ENCODE results near the gene DAPK2. TPM values are rescaled to one million over a fixed set of nuclear protein-coding genes. Genes with fewer than 3 reads are reported as not detected.

Gene DAPK2
- total RNA-seq, 2 donors from 2014 or later = 6.1 to 10.6 TPM

GRCh38 chr15:64048781-64049460 is 2.6 kb upstream of the DAPK2 start:
- no peaks in the 10 kb centered on the region for H3K9me3 ChIP-seq
- ATAC-seq (ENCODE audit: insufficient number of reproducible peaks, low FRiP score, low read depth) (no peak), DNase-seq (ENCODE audit: low spot score) (no peak)
- no peak for TF ChIP-seq CTCF (IDR thresholded peaks at IDR 0.05)
- H3K27ac ChIP-seq = no peak overlapping the region
- peaks cover 5 to 12% of the 10 kb centered on the region in 2 donors for H3K4me1 ChIP-seq (ENCODE audit: control insufficient read depth in 1 of 2, low read depth in 2 of 2)
- H3K4me3 ChIP-seq = no peak overlapping the region
- no peaks in the 10 kb centered on the region for H3K27me3 ChIP-seq (replicated peaks; ENCODE audit: insufficient read depth)
- H3K36me3 ChIP-seq = no peaks in the 10 kb centered on the region

- H3K27ac ChIP-seq = no peak overlapping the region
- ATAC-seq (ENCODE audit: insufficient number of reproducible peaks, low FRiP score, low read depth) (no peak), DNase-seq (ENCODE audit: low spot score) (no peak)
- no peaks in the 10 kb centered on the region for H3K27me3 ChIP-seq (replicated peaks; ENCODE audit: insufficient read depth)
- peak overlapping the region; percentile 72 for H3K4me3 ChIP-seq
- no peak for TF ChIP-seq CTCF (IDR thresholded peaks at IDR 0.05)
- no peaks in the 10 kb centered on the region for H3K9me3 ChIP-seq
- H3K36me3 ChIP-seq = no peaks in the 10 kb centered on the region
- H3K4me1 ChIP-seq (ENCODE audit: control insufficient read depth in 1 of 2, low read depth in 2 of 2) = peaks cover 5 to 12% of the 10 kb centered on the region in 2 donors
These were observed 388 bp downstream of the DAPK2 start for GRCh38 chr15:64045774-64046420.

GRCh38 chr15:64045101-64045435 is 1.2 kb downstream of the DAPK2 start:
- Histone ChIP-seq H3K27ac (no peak overlapping the region), H3K27me3 (replicated peaks; ENCODE audit: insufficient read depth) (no peaks in the 10 kb centered on the region), H3K36me3 (no peaks in the 10 kb centered on the region), H3K4me1 (ENCODE audit: control insufficient read depth in 1 of 2, low read depth in 2 of 2) (peaks cover 5 to 12% of the 10 kb centered on the region in 2 donors), H3K4me3 (no peak overlapping the region), H3K9me3 (no peaks in the 10 kb centered on the region)
- no peak for DNase-seq (ENCODE audit: low spot score)
- no peak for TF ChIP-seq CTCF (IDR thresholded peaks at IDR 0.05)
- ATAC-seq (ENCODE audit: insufficient number of reproducible peaks, low FRiP score, low read depth) = no peak

GRCh38 chr15:64044300-64045100 is 1.8 kb downstream of the DAPK2 start:
- no peaks in the 10 kb centered on the region for H3K36me3 ChIP-seq
- no peak overlapping the region for H3K27ac ChIP-seq
- no peaks in the 10 kb centered on the region for H3K27me3 ChIP-seq (replicated peaks; ENCODE audit: insufficient read depth)
- no peaks in the 10 kb centered on the region for H3K9me3 ChIP-seq
- peaks cover 5 to 12% of the 10 kb centered on the region in 2 donors for H3K4me1 ChIP-seq (ENCODE audit: control insufficient read depth in 1 of 2, low read depth in 2 of 2)
- no peak for TF ChIP-seq CTCF (IDR thresholded peaks at IDR 0.05)
- no peak for DNase-seq (ENCODE audit: low spot score)
- H3K4me3 ChIP-seq = no peak overlapping the region
- no peak for ATAC-seq (ENCODE audit: insufficient number of reproducible peaks, low FRiP score, low read depth)

All from thoracic aorta (tissue), 2 donors.